Glutamatergic neuron (in vitro differentiated cells): ENCODE data around the gene LAMTOR1. TPM values are rescaled to one million over a fixed set of nuclear protein-coding genes. Genes with fewer than 3 reads are reported as not detected.
"Not testable (repeated sequence)": the region's sequence is repeated elsewhere in the genome, so short reads cannot be mapped to it uniquely, and the experiment has no call there.

Experiments
- DNase-seq: peaks from one replicate; pipeline ENCODE4 v3.0.0; 2022
- H3K27ac Mint-ChIP-seq: one replicate; pipeline ENCODE4 v1.8.0; 2020; ENCODE audit warnings: mild to moderate bottlenecking, mixed read lengths, inconsistent platforms; ENCODE audit not compliant: unreplicated experiment
- H3K27me3 Mint-ChIP-seq: one replicate; pipeline ENCODE4 v1.8.0; 2020; ENCODE audit warnings: mild to moderate bottlenecking, moderate library complexity, mixed read lengths, inconsistent platforms; ENCODE audit not compliant: unreplicated experiment
- H3K36me3 Mint-ChIP-seq: one replicate; pipeline ENCODE4 v1.8.0; 2020; ENCODE audit warnings: mild to moderate bottlenecking, mixed read lengths, inconsistent platforms; ENCODE audit not compliant: unreplicated experiment
- H3K4me1 Mint-ChIP-seq: one replicate; pipeline ENCODE4 v1.8.0; 2020; ENCODE audit warnings: mild to moderate bottlenecking, low read depth, mixed read lengths, inconsistent platforms; ENCODE audit not compliant: unreplicated experiment
- H3K4me3 Mint-ChIP-seq: one replicate; pipeline ENCODE4 v1.8.0; 2020; ENCODE audit warnings: mild to moderate bottlenecking, mixed read lengths, inconsistent platforms; ENCODE audit not compliant: unreplicated experiment
- H3K9me3 Mint-ChIP-seq: one replicate; pipeline ENCODE4 v1.8.0; 2020; ENCODE audit warnings: mild to moderate bottlenecking, moderate library complexity, mixed read lengths, inconsistent platforms; ENCODE audit not compliant: unreplicated experiment
- long read RNA-seq: library from polyadenylated mRNA; unstranded; transcript quantifications from one replicate; pipeline ENCODE4 v2.0.0, GENCODE V29; 2020; ENCODE audit not compliant: unreplicated experiment
- total RNA-seq: library from RNA; stranded (reverse); fragmentation: NEBNext Ultra II Directional; extraction: Animal tissue kit (Norgen Biotek cat#: 25700); gene quantifications from one replicate; pipeline ENCODE4 v1.2.1, GENCODE V29; 2021; ENCODE audit not compliant: unreplicated experiment
- TF ChIP-seq, protein P1 (sequence below): fragments of 200-600 bp; sonication (generic); IDR thresholded peaks from one replicate; pipeline ENCODE4 v1.5.0; 2021; ENCODE audit not compliant: partially characterized antibody, unreplicated experiment

The LAMTOR1 gene
- total RNA-seq = 68.3 TPM
- long read RNA-seq, transcript LAMTOR1-201 (5 exons, 1,179 nt) = major isoform, 110 of 119 reads
- long read RNA-seq, partial matches to known transcripts = 3 of 119 reads
- long read RNA-seq, other reads (novel, unspliced or antisense) = 6 of 119 reads

DNA sequence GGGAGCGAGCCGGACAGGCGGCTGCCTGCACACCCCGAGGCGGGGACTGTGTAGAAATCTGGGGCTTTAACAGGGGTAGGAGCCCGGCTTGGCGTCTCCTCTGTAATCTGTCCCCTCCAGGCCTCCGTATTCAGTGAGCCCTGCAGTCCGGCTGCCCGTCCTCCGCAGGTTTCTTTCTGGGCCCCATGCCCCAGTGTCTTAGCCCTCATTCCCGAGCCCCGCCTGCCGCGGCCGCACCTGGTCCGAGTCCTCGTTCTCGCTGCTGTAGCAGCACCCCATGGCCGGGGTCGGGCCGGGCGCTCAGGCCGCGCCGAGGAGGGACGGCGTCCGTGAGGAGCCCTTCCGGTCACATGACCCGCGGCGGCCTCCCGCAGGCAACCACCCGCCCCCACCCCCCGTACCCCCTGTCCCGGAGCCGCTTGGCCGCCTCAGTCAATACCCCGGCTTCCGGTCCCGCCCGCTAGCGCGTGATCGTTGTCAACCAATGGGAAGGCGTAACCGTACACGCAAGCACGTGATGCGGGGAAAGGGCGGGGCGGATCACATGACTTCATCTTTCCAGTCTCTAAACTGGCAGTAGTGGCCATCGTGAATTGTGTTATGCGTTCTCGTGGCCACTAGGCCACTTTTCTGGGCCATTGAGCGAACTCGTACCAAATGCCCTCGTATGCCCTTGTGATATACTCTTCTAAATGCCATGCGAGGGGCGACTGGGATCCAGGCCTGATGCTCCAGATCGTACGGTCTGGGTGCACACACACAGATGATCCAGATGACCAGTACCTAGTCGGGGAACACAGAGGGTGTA, at the start of gene LAMTOR1:
Gene LAMTOR1 (minus strand): TSS at position 352 of the 808 bp plus-strand sequence. CDS start 73 bp downstream, at position 279.
- peaks cover 12% of the 10 kb centered on the region for H3K9me3 Mint-ChIP-seq
- peaks cover 22% of the 10 kb centered on the region for H3K4me1 Mint-ChIP-seq
- peak; percentile 99 for DNase-seq
- H3K4me3 Mint-ChIP-seq = peak within 1 kb of the TSS; percentile 100
- TF ChIP-seq, protein P1, sequence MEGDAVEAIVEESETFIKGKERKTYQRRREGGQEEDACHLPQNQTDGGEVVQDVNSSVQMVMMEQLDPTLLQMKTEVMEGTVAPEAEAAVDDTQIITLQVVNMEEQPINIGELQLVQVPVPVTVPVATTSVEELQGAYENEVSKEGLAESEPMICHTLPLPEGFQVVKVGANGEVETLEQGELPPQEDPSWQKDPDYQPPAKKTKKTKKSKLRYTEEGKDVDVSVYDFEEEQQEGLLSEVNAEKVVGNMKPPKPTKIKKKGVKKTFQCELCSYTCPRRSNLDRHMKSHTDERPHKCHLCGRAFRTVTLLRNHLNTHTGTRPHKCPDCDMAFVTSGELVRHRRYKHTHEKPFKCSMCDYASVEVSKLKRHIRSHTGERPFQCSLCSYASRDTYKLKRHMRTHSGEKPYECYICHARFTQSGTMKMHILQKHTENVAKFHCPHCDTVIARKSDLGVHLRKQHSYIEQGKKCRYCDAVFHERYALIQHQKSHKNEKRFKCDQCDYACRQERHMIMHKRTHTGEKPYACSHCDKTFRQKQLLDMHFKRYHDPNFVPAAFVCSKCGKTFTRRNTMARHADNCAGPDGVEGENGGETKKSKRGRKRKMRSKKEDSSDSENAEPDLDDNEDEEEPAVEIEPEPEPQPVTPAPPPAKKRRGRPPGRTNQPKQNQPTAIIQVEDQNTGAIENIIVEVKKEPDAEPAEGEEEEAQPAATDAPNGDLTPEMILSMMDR = peak; percentile 74
- H3K27me3 Mint-ChIP-seq = peaks cover 15% of the 10 kb centered on the region
- no peaks in the 10 kb centered on the region for H3K36me3 Mint-ChIP-seq
- peak within 1 kb of the TSS; percentile 97 for H3K27ac Mint-ChIP-seq

DNA sequence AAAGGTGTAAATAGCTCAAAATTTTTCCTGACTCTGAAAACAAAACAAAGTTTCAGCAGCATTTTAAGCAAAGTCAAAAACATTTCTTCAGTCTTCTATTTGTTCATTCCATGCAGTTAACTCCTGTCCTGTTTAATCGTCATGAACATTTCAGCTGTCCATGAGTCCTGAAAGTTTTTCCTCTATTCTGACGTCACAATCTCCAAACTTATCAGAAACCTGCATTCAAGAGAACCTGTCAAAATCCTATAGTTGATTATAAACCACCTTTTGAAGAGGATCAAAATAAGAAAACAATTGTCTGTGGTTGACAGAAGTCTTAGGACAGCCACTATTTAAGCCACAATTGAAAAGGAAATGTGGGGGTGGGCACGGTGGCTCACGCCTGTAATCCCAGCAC, 47.8 kb upstream of the LAMTOR1 start:
- no peaks in the 10 kb centered on the region for H3K4me1 Mint-ChIP-seq
- TF ChIP-seq, protein P1 = no peak
- H3K27me3 Mint-ChIP-seq = no peaks in the 10 kb centered on the region
- no peak overlapping the region for H3K4me3 Mint-ChIP-seq
- no peaks in the 10 kb centered on the region for H3K36me3 Mint-ChIP-seq
- H3K9me3 Mint-ChIP-seq = no peaks in the 10 kb centered on the region
- DNase-seq = no peak
- no peak overlapping the region for H3K27ac Mint-ChIP-seq

DNA sequence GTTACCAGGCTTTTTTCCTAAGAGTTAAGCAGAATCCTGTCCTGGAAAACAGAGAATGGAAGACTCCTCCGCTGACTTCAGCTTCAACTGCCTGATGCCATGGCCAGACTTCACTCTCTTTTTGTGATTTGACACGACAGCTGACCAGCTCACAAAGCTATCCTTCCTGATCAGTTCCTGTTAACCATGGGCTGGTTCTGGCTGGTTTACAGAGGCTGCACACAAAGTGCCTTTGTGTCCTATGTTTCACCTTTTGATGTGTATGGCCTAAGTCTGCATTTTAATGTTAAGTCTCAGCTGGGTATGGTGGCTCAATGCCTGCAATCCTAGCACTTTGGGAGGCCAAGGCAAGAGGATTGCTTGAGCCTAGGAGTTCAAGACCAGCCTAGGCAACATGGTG, 43.5 kb upstream of the LAMTOR1 start:
- no peaks in the 10 kb centered on the region for H3K27me3 Mint-ChIP-seq
- H3K27ac Mint-ChIP-seq = no peak overlapping the region
- no peaks in the 10 kb centered on the region for H3K36me3 Mint-ChIP-seq
- DNase-seq = no peak
- H3K4me3 Mint-ChIP-seq = no peak overlapping the region
- H3K4me1 Mint-ChIP-seq = no peaks in the 10 kb centered on the region
- TF ChIP-seq, protein P1 = no peak
- H3K9me3 Mint-ChIP-seq = no peaks in the 10 kb centered on the region

DNA sequence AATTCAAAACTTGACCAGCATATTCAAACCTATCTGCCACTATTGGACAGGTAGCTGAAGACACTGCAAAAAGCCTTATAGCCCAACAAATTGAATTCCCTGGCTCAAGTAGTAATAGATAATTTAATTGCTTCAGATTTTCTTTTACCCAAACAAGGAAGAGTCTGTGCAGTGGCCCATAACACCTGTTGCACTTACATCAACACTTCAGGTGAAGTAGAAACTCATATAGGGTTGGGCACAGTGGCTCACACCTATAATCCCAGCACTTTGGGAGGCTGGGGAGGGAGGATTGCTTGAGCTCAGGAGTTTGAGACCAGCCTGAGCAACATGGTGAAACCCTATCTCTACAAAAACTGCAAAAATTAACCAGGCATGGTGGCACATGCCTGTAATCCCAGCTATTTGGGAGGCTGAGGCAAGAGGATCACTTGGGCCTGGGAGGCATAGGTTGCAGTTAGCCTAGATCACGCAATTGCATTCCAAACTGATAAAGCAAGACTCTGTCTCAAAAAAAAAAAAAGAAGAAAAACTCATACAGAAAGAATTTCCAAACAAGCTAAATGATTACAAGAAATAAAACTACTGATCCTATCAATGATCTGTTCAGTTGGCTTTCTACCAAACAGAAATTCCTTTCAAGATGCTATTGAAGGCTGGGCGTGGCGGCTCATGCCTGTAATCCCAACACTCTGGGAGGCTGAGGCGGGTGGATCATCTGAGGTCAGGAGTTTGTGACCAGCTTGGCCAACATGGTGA, 41.9 kb upstream of the LAMTOR1 start:
- H3K4me3 Mint-ChIP-seq = no peak overlapping the region
- H3K36me3 Mint-ChIP-seq = no peaks in the 10 kb centered on the region
- no peak for DNase-seq
- no peak overlapping the region for H3K27ac Mint-ChIP-seq
- TF ChIP-seq, protein P1 = no peak
- H3K9me3 Mint-ChIP-seq = no peaks in the 10 kb centered on the region
- H3K4me1 Mint-ChIP-seq = no peaks in the 10 kb centered on the region
- no peaks in the 10 kb centered on the region for H3K27me3 Mint-ChIP-seq

DNA sequence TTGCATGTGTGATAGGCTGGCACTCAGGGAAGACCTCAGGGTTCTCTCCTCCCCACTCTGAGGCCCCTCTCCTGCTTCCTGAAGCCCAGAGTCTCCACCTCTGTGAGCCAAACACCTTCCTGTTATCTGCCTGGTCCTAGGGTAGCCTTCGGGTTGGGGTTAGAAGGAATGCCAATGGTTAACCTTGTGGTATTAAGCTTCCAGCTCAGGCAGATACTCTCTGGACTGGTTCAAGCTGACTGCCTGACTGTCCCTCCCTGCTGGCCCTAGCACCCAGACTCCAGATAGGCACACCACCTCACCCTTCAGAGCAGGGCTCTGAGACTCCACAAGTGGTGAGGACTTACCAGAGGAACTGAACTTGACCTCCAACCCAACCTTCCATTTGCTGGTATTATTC, 39.4 kb upstream of the LAMTOR1 start:
- H3K4me3 Mint-ChIP-seq, H3K4me1 Mint-ChIP-seq, DNase-seq, H3K27ac Mint-ChIP-seq, H3K27me3 Mint-ChIP-seq, H3K9me3 Mint-ChIP-seq, H3K36me3 Mint-ChIP-seq: not testable (repeated sequence)

DNA sequence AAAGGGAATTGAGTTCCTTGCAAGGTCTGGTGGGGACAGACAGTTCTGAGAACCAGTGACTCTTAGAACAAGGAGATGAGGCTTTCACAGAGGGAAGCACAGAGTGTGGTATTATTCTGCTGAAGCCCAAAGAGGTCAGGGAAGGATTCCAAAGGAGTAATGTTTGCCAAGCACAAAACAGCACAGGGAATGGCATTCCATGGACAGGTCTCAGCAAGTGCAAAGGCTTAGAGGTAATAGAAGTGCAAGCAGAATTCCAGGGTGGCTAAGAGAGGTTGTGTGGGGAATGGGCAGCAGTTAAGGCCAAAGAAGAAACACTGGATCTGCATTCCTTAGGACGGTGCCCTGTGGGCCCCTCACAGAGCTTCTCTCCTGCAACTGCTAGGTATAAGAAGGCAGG, 39.0 kb upstream of the LAMTOR1 start:
- H3K27me3 Mint-ChIP-seq, H3K4me3 Mint-ChIP-seq, H3K27ac Mint-ChIP-seq, DNase-seq, H3K36me3 Mint-ChIP-seq, H3K9me3 Mint-ChIP-seq, H3K4me1 Mint-ChIP-seq: not testable (repeated sequence)
